ENCODE measurements around the gene SAMD1. TPM values are rescaled to one million over a fixed set of nuclear protein-coding genes. Genes with fewer than 3 reads are reported as not detected.
A peak's percentile ranks its signal among the peaks of the same experiment; 100 is the strongest.

Gene SAMD1
- polyA plus RNA-seq, 3 donors: 30.6 to 35.4 (median 31.6) TPM

- peak in 1 of 3 donors; percentile 69 for DNase-seq (ENCODE audit: low read depth in 3 of 3, low spot score in 2 of 3)
These were observed 47.6 kb downstream of the SAMD1 start for GRCh38 chr19:14042659-14043608.

- DNase-seq (ENCODE audit: low read depth in 3 of 3, low spot score in 2 of 3): no peak
These were observed 51.4 kb downstream of the SAMD1 start for GRCh38 chr19:14039181-14039580.

Other genes with a start within 250 kb of the SAMD1 start
- 1 to 10 TPM in 1 of 3 donors, under 1 TPM in 2; 0.76 to 1.1 (median 0.89) TPM for gene NANOS3, start 213.6 kb downstream of the SAMD1 start, polyA plus RNA-seq (ENCODE audit: insufficient read length in 3 of 3)
- 1 to 10 TPM; 4.6 to 4.8 (median 4.7) TPM for gene BRME1, start 184.6 kb downstream of the SAMD1 start, polyA plus RNA-seq (ENCODE audit: insufficient read length in 3 of 3)
- 10 to 100 TPM; 20.1 to 23.3 (median 20.7) TPM for gene CC2D1A, start 184.6 kb downstream of the SAMD1 start, polyA plus RNA-seq (ENCODE audit: insufficient read length in 3 of 3)
- under 1 TPM; 0.71 to 0.95 (median 0.85) TPM for gene PODNL1, start 152.3 kb downstream of the SAMD1 start, polyA plus RNA-seq (ENCODE audit: insufficient read length in 3 of 3)
- gene DCAF15, start 138.2 kb downstream of the SAMD1 start, polyA plus RNA-seq (ENCODE audit: insufficient read length in 3 of 3): 10 to 100 TPM; 28.5 to 29.4 (median 28.6) TPM
- gene RFX1, start 84.4 kb downstream of the SAMD1 start, polyA plus RNA-seq (ENCODE audit: insufficient read length in 3 of 3): 1 to 10 TPM; 7.4 to 9.3 (median 7.8) TPM
- not detected for gene RLN3, start 62.6 kb downstream of the SAMD1 start, polyA plus RNA-seq (ENCODE audit: insufficient read length in 3 of 3)
- gene IL27RA, start 59.0 kb downstream of the SAMD1 start, polyA plus RNA-seq (ENCODE audit: insufficient read length in 3 of 3): 1 to 10 TPM; 6.9 to 7.8 (median 7.3) TPM
- gene PALM3, start 28.7 kb downstream of the SAMD1 start, polyA plus RNA-seq (ENCODE audit: insufficient read length in 3 of 3): 10 to 100 TPM; 22.4 to 25.8 (median 23.1) TPM
- 1 to 10 TPM; 4.7 to 7.0 (median 5.0) TPM for gene MISP3, start 18.0 kb downstream of the SAMD1 start, polyA plus RNA-seq (ENCODE audit: insufficient read length in 3 of 3)
- under 1 TPM in 1 of 3 donors, not detected in 2; 0.08 TPM for gene C19orf67, start 5.0 kb downstream of the SAMD1 start, polyA plus RNA-seq (ENCODE audit: insufficient read length in 3 of 3)
- gene PRKACA, start 27.0 kb upstream of the SAMD1 start, polyA plus RNA-seq (ENCODE audit: insufficient read length in 3 of 3): 10 to 100 TPM; 82.2 to 94.4 (median 86.0) TPM
- gene ASF1B, start 45.8 kb upstream of the SAMD1 start, polyA plus RNA-seq (ENCODE audit: insufficient read length in 3 of 3): 10 to 100 TPM; 15.7 to 19.0 (median 16.3) TPM
- gene ADGRL1, start 115.4 kb upstream of the SAMD1 start, polyA plus RNA-seq (ENCODE audit: insufficient read length in 3 of 3): 10 to 100 TPM; 30.9 to 37.7 (median 32.3) TPM

All from right renal cortex interstitium (tissue), 3 donors.